Smooth muscle cell (in vitro differentiated cells): ENCODE data around the gene SPTLC1. TPM values are rescaled to one million over a fixed set of nuclear protein-coding genes. Genes with fewer than 3 reads are reported as not detected.

ENCODE experiments used
- DNase-seq: peaks from one replicate; lab custom pipeline; 2025; ENCODE audit not compliant: unreplicated experiment; lab: John Stamatoyannopoulos, UW
- H2AFZ ChIP-seq: fragments of 200-600 bp; sonication (generic); 2 replicates; pipeline ENCODE4 v1.6.0; 2016; ENCODE audit warnings: antibody characterized with exemption, low read depth, mild to moderate bottlenecking
- H3F3A ChIP-seq: fragments of 200-600 bp; sonication (generic); 2 replicates; pipeline ENCODE4 v1.6.0; 2017; ENCODE audit warnings: antibody characterized with exemption, low read depth
- H3K27ac ChIP-seq: fragments of 200-600 bp; sonication (generic); 2 replicates; pipeline ENCODE4 v1.5.1; 2016; ENCODE audit warnings: low read depth, mild to moderate bottlenecking
- H3K27me3 ChIP-seq: fragments of 200-600 bp; sonication (generic); 2 replicates; pipeline ENCODE4 v1.6.1; 2016; ENCODE audit warnings: low read depth, mild to moderate bottlenecking
- H3K36me3 ChIP-seq: fragments of 200-600 bp; sonication (generic); 2 replicates; pipeline ENCODE4 v1.5.1; 2016; ENCODE audit warnings: low read depth
- H3K4me1 ChIP-seq: fragments of 200-600 bp; sonication (generic); 2 replicates; pipeline ENCODE4 v1.5.1; 2016; ENCODE audit warnings: low read depth
- H3K4me2 ChIP-seq: fragments of 200-600 bp; sonication (generic); 2 replicates; pipeline ENCODE4 v1.6.0; 2016; ENCODE audit warnings: mild to moderate bottlenecking
- H3K4me3 ChIP-seq: fragments of 200-600 bp; sonication (generic); 2 replicates; pipeline ENCODE4 v1.5.1; 2016; ENCODE audit warnings: mild to moderate bottlenecking
- H3K79me2 ChIP-seq: fragments of 200-600 bp; sonication (generic); 2 replicates; pipeline ENCODE4 v1.6.0; 2016; ENCODE audit warnings: low read depth, mild to moderate bottlenecking
- H3K9ac ChIP-seq: fragments of 200-600 bp; sonication (generic); 2 replicates; pipeline ENCODE4 v1.6.0; 2016; ENCODE audit warnings: low read depth
- H3K9me3 ChIP-seq: fragments of 200-600 bp; sonication (generic); replicated peaks from 2 replicates; pipeline ENCODE4 v1.5.1; 2016; ENCODE audit warnings: low read depth
- H4K20me1 ChIP-seq: fragments of 200-600 bp; sonication (generic); 2 replicates; pipeline ENCODE4 v1.6.0; 2016; ENCODE audit warnings: low read depth
- CTCF ChIP-seq: fragments of 200-600 bp; sonication (generic); IDR thresholded peaks from 2 replicates; pipeline ENCODE4 v1.5.1; 2017; ENCODE audit warnings: borderline replicate concordance, mild to moderate bottlenecking, antibody characterized with exemption; ENCODE audit not compliant: insufficient read depth, poor library complexity, severe bottlenecking
- WGBS: methylation state at CpG from one replicate; pipeline ENCODE4 v1.1.7; 2016; ENCODE audit warnings: low lambda C conversion rate; 5-methylcytosine and 5-hydroxymethylcytosine counted together
- polyA plus RNA-seq: library from polyadenylated mRNA; unstranded; fragments of >200 nt; fragmentation: Nextera tagmentation; extraction: Ambion mirVana; gene quantifications from 2 replicates; pipeline ENCODE4 v1.2.1, GENCODE V29; 2016
- total RNA-seq: library from RNA; depleted of rRNA; stranded (reverse); fragments of >200 nt; gene quantifications from 2 replicates; pipeline ENCODE4 v1.2.3, GENCODE V29; 2014

SPTLC1 gene
- total and polyA plus RNA-seq, 2 experiments from 2014 or later: 75.6 to 168 TPM

GRCh38 chr9:92058026-92058425, 57.2 kb downstream of the SPTLC1 start:
- H3K4me2 ChIP-seq: no peak overlapping the region
- H3K79me2 ChIP-seq: peaks cover 30% of the 10 kb centered on the region
- H3K4me3 ChIP-seq: no peak overlapping the region
- no peak for TF ChIP-seq CTCF
- peaks cover 6% of the 10 kb centered on the region for H3K9me3 ChIP-seq
- H3K27ac ChIP-seq: no peak overlapping the region
- no peaks in the 10 kb centered on the region for H3K27me3 ChIP-seq
- H3K36me3 ChIP-seq: peaks cover 27% of the 10 kb centered on the region
- peaks cover 8% of the 10 kb centered on the region for H4K20me1 ChIP-seq
- H3K4me1 ChIP-seq: peaks cover 31% of the 10 kb centered on the region
- H2AFZ ChIP-seq: no peak overlapping the region
- H3F3A ChIP-seq: no peaks in the 10 kb centered on the region
- no peak for DNase-seq
- no peak overlapping the region for H3K9ac ChIP-seq

- peaks cover 22% of the 10 kb centered on the region for H3K79me2 ChIP-seq
- H3K9me3 ChIP-seq: no peaks in the 10 kb centered on the region
These were observed 58.0 kb downstream of the SPTLC1 start for GRCh38 chr9:92057226-92057625.

GRCh38 chr9:92055624-92056023, 59.6 kb downstream of the SPTLC1 start:
- Histone ChIP-seq H3K9ac (no peak overlapping the region), H3F3A (no peaks in the 10 kb centered on the region), H3K9me3 (no peaks in the 10 kb centered on the region), H3K36me3 (peaks cover 21% of the 10 kb centered on the region), H3K4me3 (no peak overlapping the region), H2AFZ (no peak overlapping the region), H3K27me3 (no peaks in the 10 kb centered on the region), H3K27ac (no peak overlapping the region), H3K4me2 (no peak overlapping the region), H4K20me1 (peaks cover 8% of the 10 kb centered on the region), H3K4me1 (peaks cover 31% of the 10 kb centered on the region), H3K79me2 (peaks cover 7% of the 10 kb centered on the region)
- 78% methylated on average over 2 of the region's 2 CpGs for WGBS
- TF ChIP-seq CTCF: no peak
- DNase-seq: no peak

More at GRCh38 chr9:92057226-92057625, 58.0 kb downstream of the SPTLC1 start:
- Histone ChIP-seq H3K4me3 (no peak overlapping the region), H3K36me3 (peaks cover 25% of the 10 kb centered on the region), H3F3A (no peaks in the 10 kb centered on the region), H3K4me2 (no peak overlapping the region), H3K9ac (no peak overlapping the region), H4K20me1 (peaks cover 8% of the 10 kb centered on the region), H2AFZ (no peak overlapping the region), H3K27ac (no peak overlapping the region), H3K27me3 (no peaks in the 10 kb centered on the region), H3K4me1 (peaks cover 31% of the 10 kb centered on the region)
- WGBS: 96% methylated on average over 1 of the region's 1 CpG
- DNase-seq: no peak
- TF ChIP-seq CTCF: no peak

- H3K4me2 ChIP-seq: no peak overlapping the region
- H4K20me1 ChIP-seq: no peaks in the 10 kb centered on the region
- no peak for DNase-seq
- H3K9ac ChIP-seq: no peak overlapping the region
- WGBS: 83% methylated on average over 12 of the region's 12 CpGs
- no peak overlapping the region for H2AFZ ChIP-seq
- H3F3A ChIP-seq: no peaks in the 10 kb centered on the region
- no peak overlapping the region for H3K27ac ChIP-seq
- H3K36me3 ChIP-seq: peaks cover 41% of the 10 kb centered on the region
- no peaks in the 10 kb centered on the region for H3K9me3 ChIP-seq
- H3K4me3 ChIP-seq: no peak overlapping the region
- peaks cover 13% of the 10 kb centered on the region for H3K4me1 ChIP-seq
- no peak for TF ChIP-seq CTCF
- no peaks in the 10 kb centered on the region for H3K79me2 ChIP-seq
- no peaks in the 10 kb centered on the region for H3K27me3 ChIP-seq
These were observed 66.1 kb downstream of the SPTLC1 start for GRCh38 chr9:92048924-92049625.
